IPS-NIHi7 (cell line): ENCODE measurements around the gene YY1.

ENCODE experiments used
- DNase-seq: peaks from one replicate; pipeline ENCODE4 v3.0.0; 2012; ENCODE audit warnings: mixed read lengths; ENCODE audit errors: extremely low spot score

Gene YY1

GRCh38 chr14:100313464-100314230, 74.7 kb downstream of the YY1 start:
- DNase-seq: no peak

- no peak for DNase-seq
These were observed 75.8 kb downstream of the YY1 start for GRCh38 chr14:100314724-100315123.

- DNase-seq: no peak
These were observed 78.4 kb downstream of the YY1 start for GRCh38 chr14:100317389-100317788.

GRCh38 chr14:100317912-100318808, 79.2 kb downstream of the YY1 start:
- peak; percentile 92 for DNase-seq

- no peak for DNase-seq
These were observed 81.4 kb downstream of the YY1 start for GRCh38 chr14:100320157-100320856.

GRCh38 chr14:100321473-100322137, 82.7 kb downstream of the YY1 start:
- no peak for DNase-seq

- DNase-seq: no peak
These were observed 83.4 kb downstream of the YY1 start for GRCh38 chr14:100322138-100322957.

GRCh38 chr14:100323121-100323941, 84.4 kb downstream of the YY1 start, which contains the start of gene SLC25A47:
Gene SLC25A47, plus strand, starts transcription at chr14:100323339. Its CDS starts 76 bp downstream, at chr14:100323415.
- no peak for DNase-seq

- DNase-seq: no peak
These were observed 85.0 kb downstream of the YY1 start for GRCh38 chr14:100323942-100324307.

- DNase-seq: no peak
These were observed 86.3 kb downstream of the YY1 start for GRCh38 chr14:100325231-100325632.

GRCh38 chr14:100325958-100326357, 87.0 kb downstream of the YY1 start:
- no peak for DNase-seq

GRCh38 chr14:100327128-100327527, 88.2 kb downstream of the YY1 start:
- DNase-seq: no peak

GRCh38 chr14:100328495-100329163, 89.7 kb downstream of the YY1 start:
- DNase-seq: no peak

- DNase-seq: no peak
These were observed 90.5 kb downstream of the YY1 start for GRCh38 chr14:100329233-100330006.

GRCh38 chr14:100330007-100330344, 91.0 kb downstream of the YY1 start:
- DNase-seq: no peak

GRCh38 chr14:100330388-100330931, 91.5 kb downstream of the YY1 start:
- DNase-seq: no peak

- DNase-seq: no peak
These were observed 93.2 kb downstream of the YY1 start for GRCh38 chr14:100332071-100332639.
